AG09309 (cell line): ENCODE measurements around the gene BAIAP2L2.

ENCODE experiments used
- DNase-seq: peaks from one replicate; pipeline ENCODE4 v3.0.0-alpha.2; 2010; ENCODE audit warnings: low read depth
- H3K4me3 ChIP-seq: 2 replicates; pipeline ENCODE4 v1.5.1; 2011; ENCODE audit warnings: mild to moderate bottlenecking, low read depth, low read length, moderate library complexity; ENCODE audit not compliant: control insufficient read depth
- TF ChIP-seq, protein P1 (sequence below): IDR thresholded peaks from 2 replicates; pipeline ENCODE4 v1.5.1; 2011; ENCODE audit warnings: mild to moderate bottlenecking, low read depth, low read length, inconsistent platforms; ENCODE audit not compliant: insufficient read depth, control insufficient read depth; ENCODE audit errors: missing control alignments

The BAIAP2L2 gene

GRCh38 chr22:38051900-38052862 is 58.3 kb downstream of the BAIAP2L2 start:
- H3K4me3 ChIP-seq, result no peak overlapping the region
- TF ChIP-seq, protein P1, sequence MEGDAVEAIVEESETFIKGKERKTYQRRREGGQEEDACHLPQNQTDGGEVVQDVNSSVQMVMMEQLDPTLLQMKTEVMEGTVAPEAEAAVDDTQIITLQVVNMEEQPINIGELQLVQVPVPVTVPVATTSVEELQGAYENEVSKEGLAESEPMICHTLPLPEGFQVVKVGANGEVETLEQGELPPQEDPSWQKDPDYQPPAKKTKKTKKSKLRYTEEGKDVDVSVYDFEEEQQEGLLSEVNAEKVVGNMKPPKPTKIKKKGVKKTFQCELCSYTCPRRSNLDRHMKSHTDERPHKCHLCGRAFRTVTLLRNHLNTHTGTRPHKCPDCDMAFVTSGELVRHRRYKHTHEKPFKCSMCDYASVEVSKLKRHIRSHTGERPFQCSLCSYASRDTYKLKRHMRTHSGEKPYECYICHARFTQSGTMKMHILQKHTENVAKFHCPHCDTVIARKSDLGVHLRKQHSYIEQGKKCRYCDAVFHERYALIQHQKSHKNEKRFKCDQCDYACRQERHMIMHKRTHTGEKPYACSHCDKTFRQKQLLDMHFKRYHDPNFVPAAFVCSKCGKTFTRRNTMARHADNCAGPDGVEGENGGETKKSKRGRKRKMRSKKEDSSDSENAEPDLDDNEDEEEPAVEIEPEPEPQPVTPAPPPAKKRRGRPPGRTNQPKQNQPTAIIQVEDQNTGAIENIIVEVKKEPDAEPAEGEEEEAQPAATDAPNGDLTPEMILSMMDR, result peak; percentile 76
- DNase-seq, result peak; percentile 28

- TF ChIP-seq, protein P1, result no peak
- no peak overlapping the region for H3K4me3 ChIP-seq
- DNase-seq, result no peak
Measured at GRCh38 chr22:38051261-38051660, 59.2 kb downstream of the BAIAP2L2 start.

GRCh38 chr22:38050720-38051119 is 59.8 kb downstream of the BAIAP2L2 start:
- TF ChIP-seq, protein P1, result no peak
- DNase-seq, result no peak
- no peak overlapping the region for H3K4me3 ChIP-seq

DNA sequence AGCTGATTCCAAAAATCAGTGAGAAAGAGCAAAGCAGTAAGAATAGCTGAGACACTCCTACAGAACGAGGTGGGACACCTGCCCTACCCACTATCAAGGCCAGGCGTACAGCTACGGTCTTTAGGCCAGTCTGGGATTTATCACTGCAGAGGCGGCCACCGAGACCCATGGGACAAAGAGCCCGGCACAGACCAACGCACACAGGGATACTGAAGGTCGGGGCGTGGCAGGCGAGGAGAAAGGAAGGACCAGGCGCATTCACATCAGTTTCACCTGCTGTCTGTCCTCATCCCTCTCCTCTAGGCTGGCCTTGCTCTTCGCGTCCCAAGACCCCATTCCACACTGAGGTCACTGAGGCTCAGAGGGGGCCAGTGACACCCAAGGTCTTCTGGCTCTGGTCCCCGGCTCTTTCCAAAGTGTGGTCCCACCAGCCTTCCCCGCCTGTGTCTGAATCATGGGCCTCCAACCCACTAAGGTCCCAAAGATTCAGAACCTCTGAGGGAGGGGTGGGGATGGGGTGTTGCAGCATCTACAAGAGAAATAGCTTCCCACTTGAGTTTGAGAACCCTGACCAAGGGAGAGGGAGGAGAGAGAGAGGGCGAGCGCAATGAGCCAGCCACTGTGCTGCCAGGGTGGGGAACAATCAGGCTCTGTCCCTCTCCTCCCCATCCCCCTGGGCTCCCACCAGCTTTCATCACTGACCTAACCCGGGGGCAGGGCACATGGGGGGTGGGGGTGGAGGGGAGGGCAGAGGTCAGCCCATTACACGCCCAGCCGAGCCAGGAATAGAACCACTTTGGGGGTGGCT is 60.5 kb downstream of the BAIAP2L2 start:
- TF ChIP-seq, protein P1, result no peak
- no peak for DNase-seq
- H3K4me3 ChIP-seq, result no peak overlapping the region

DNA sequence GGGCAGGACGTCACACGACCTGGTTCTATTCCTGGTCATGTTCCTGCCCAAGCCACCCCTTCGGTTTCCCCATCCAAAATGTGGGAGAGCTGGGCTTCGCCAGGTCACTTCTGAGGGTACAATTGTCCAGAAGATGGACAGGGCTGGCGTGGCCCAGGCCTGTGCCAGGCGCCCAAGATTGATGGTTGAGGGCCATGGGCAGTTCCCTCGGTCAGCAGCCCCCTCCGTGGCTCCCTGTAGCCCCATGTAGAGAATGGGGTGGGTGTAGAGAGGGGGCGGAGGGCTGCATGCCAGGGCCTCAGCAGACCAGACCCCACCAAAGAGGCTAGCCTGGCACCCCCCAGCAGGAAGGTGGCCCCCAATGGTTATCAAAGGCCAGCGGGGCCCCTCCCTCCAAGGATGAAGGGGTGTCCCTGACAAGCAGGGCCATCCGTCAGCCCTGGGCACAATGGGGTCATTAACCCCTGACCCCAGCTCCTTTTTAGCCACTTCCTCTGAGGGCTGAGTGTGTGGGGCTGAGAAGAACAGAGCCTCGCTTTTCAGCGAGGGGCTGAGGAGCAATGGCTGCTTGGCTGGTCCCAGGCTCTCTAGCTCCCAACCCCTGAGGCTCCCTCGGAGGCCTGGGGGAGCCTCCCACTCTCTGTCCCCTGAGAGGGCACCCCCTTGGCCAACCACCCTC is 64.3 kb downstream of the BAIAP2L2 start:
- H3K4me3 ChIP-seq, result no peak overlapping the region
- DNase-seq, result no peak
- TF ChIP-seq, protein P1, result no peak
